ENCODE measurements around the gene CHRD. TPM values are rescaled to one million over a fixed set of nuclear protein-coding genes. Genes with fewer than 3 reads are reported as not detected.

CHRD gene
- total RNA-seq, 1 donor from 2014 or later = 5.6 TPM

GRCh38 chr3:184361932-184362667, 17.8 kb upstream of the CHRD start:
- no peak for TF ChIP-seq CTCF (IDR thresholded peaks at IDR 0.05; ENCODE audit: unreplicated experiment)
- peak overlapping the region; percentile 91 for H3K4me3 Mint-ChIP-seq
- peaks cover 14% of the 10 kb centered on the region for H3K36me3 Mint-ChIP-seq
- H3K27me3 Mint-ChIP-seq (ENCODE audit: low read depth) = no peaks in the 10 kb centered on the region
- DNase-seq (ENCODE audit: low spot score in 2 of 2, unreplicated experiment in 2 of 2) = peak in 1 of 2 experiments; percentile 68
- H3K4me1 Mint-ChIP-seq = peaks cover 28% of the 10 kb centered on the region
- H3K9me3 Mint-ChIP-seq = no peaks in the 10 kb centered on the region
- H3K27ac Mint-ChIP-seq = peak overlapping the region; percentile 98

- Mint-ChIP-seq H3K9me3 (no peaks in the 10 kb centered on the region), H3K27ac (peak overlapping the region; percentile 98), H3K4me3 (peak overlapping the region; percentile 91), H3K27me3 (ENCODE audit: low read depth) (no peaks in the 10 kb centered on the region), H3K36me3 (peaks cover 17% of the 10 kb centered on the region), H3K4me1 (peaks cover 28% of the 10 kb centered on the region)
- peak; percentile 93 to 97 for DNase-seq (ENCODE audit: low spot score in 2 of 2, unreplicated experiment in 2 of 2)
- TF ChIP-seq CTCF (IDR thresholded peaks at IDR 0.05; ENCODE audit: unreplicated experiment) = peak; percentile 26
Observed at GRCh38 chr3:184362668-184363546, 16.9 kb upstream of the CHRD start.

- H3K36me3 Mint-ChIP-seq = peaks cover 22% of the 10 kb centered on the region
- no peaks in the 10 kb centered on the region for H3K27me3 Mint-ChIP-seq (ENCODE audit: low read depth)
- H3K9me3 Mint-ChIP-seq = no peaks in the 10 kb centered on the region
- H3K4me3 Mint-ChIP-seq = no peak overlapping the region
- peaks cover 18% of the 10 kb centered on the region for H3K4me1 Mint-ChIP-seq
- DNase-seq (ENCODE audit: low spot score in 2 of 2, unreplicated experiment in 2 of 2) = no peak
- peak overlapping the region; percentile 66 for H3K27ac Mint-ChIP-seq
- TF ChIP-seq CTCF (IDR thresholded peaks at IDR 0.05; ENCODE audit: unreplicated experiment) = no peak
Observed at GRCh38 chr3:184366619-184367289, 13.1 kb upstream of the CHRD start.

- Mint-ChIP-seq H3K27me3 (ENCODE audit: low read depth) (peaks cover 4% of the 10 kb centered on the region), H3K4me1 (peaks cover 26% of the 10 kb centered on the region), H3K27ac (no peak overlapping the region), H3K36me3 (peaks cover 22% of the 10 kb centered on the region), H3K4me3 (no peak overlapping the region), H3K9me3 (no peaks in the 10 kb centered on the region)
- no peak for DNase-seq (ENCODE audit: low spot score in 2 of 2, unreplicated experiment in 2 of 2)
- TF ChIP-seq CTCF (IDR thresholded peaks at IDR 0.05; ENCODE audit: unreplicated experiment) = no peak
Observed at GRCh38 chr3:184368116-184368515, 11.7 kb upstream of the CHRD start.

GRCh38 chr3:184368586-184369183, 11.2 kb upstream of the CHRD start:
- TF ChIP-seq CTCF (IDR thresholded peaks at IDR 0.05; ENCODE audit: unreplicated experiment) = no peak
- Mint-ChIP-seq H3K36me3 (peaks cover 22% of the 10 kb centered on the region), H3K4me3 (no peak overlapping the region), H3K9me3 (no peaks in the 10 kb centered on the region), H3K27ac (no peak overlapping the region), H3K4me1 (peaks cover 26% of the 10 kb centered on the region), H3K27me3 (ENCODE audit: low read depth) (peaks cover 4% of the 10 kb centered on the region)
- no peak for DNase-seq (ENCODE audit: low spot score in 2 of 2, unreplicated experiment in 2 of 2)

All from mesothelial cell of epicardium (in vitro differentiated cells).